Hepatocyte (in vitro differentiated cells): Measurements from ENCODE around the gene NTRK3. TPM values are rescaled to one million over a fixed set of nuclear protein-coding genes. Genes with fewer than 3 reads are reported as not detected.

Experiments
- DNase-seq: peaks from one replicate; pipeline ENCODE4 v3.0.0-alpha.2; 2016; ENCODE audit warnings: low spot score
- H2AFZ ChIP-seq: fragments of 200-600 bp; sonication (generic); 2 replicates; pipeline ENCODE4 v1.6.0; 2016; ENCODE audit warnings: antibody characterized with exemption, mild to moderate bottlenecking
- H3K27ac ChIP-seq: fragments of 200-600 bp; sonication (generic); 2 replicates; pipeline ENCODE4 v1.5.1; 2016; ENCODE audit warnings: mild to moderate bottlenecking
- H3K27me3 ChIP-seq: fragments of 200-600 bp; sonication (generic); 2 replicates; pipeline ENCODE4 v1.6.1; 2016
- H3K36me3 ChIP-seq: fragments of 200-600 bp; sonication (generic); replicated peaks from 2 replicates; pipeline ENCODE4 v1.5.1; 2016; ENCODE audit warnings: low read depth; ENCODE audit not compliant: insufficient read depth
- H3K4me1 ChIP-seq: fragments of 200-600 bp; sonication (generic); 2 replicates; pipeline ENCODE4 v1.5.1; 2016; ENCODE audit warnings: mild to moderate bottlenecking, moderate library complexity; ENCODE audit not compliant: insufficient read depth
- H3K4me2 ChIP-seq: fragments of 200-600 bp; sonication (generic); 2 replicates; pipeline ENCODE4 v1.6.0; 2016
- H3K4me3 ChIP-seq: fragments of 200-600 bp; sonication (generic); 2 replicates; pipeline ENCODE4 v1.5.1; 2016; ENCODE audit warnings: mild to moderate bottlenecking
- H3K79me2 ChIP-seq: fragments of 200-600 bp; sonication (generic); 2 replicates; pipeline ENCODE4 v1.6.0; 2017; ENCODE audit warnings: mild to moderate bottlenecking
- H3K9me2 ChIP-seq: fragments of 200-600 bp; sonication (generic); replicated peaks from 2 replicates; pipeline ENCODE4 v1.6.0; 2017; ENCODE audit warnings: mild to moderate bottlenecking; ENCODE audit not compliant: insufficient read depth
- H3K9me3 ChIP-seq: fragments of 200-600 bp; sonication (generic); 2 replicates; pipeline ENCODE4 v1.5.1; 2016; ENCODE audit warnings: low read depth, mild to moderate bottlenecking
- H4K20me1 ChIP-seq: fragments of 200-600 bp; sonication (generic); 2 replicates; pipeline ENCODE4 v1.6.0; 2016; ENCODE audit warnings: mild to moderate bottlenecking; ENCODE audit not compliant: insufficient read depth, poor library complexity, severe bottlenecking
- CTCF ChIP-seq: fragments of 200-600 bp; sonication (generic); IDR thresholded peaks from 2 replicates; pipeline ENCODE4 v1.5.1; 2016; ENCODE audit warnings: antibody characterized with exemption, mild to moderate bottlenecking; ENCODE audit not compliant: poor library complexity
- EZH2 ChIP-seq: fragments of 200-600 bp; sonication (generic); IDR thresholded peaks from 2 replicates; pipeline ENCODE4 v1.6.1; 2016; ENCODE audit warnings: antibody characterized with exemption, mild to moderate bottlenecking, borderline replicate concordance
- EZH2phosphoT487 ChIP-seq: fragments of 200-600 bp; sonication (generic); IDR thresholded peaks from one replicate; pipeline ENCODE4 v1.6.1; 2018; ENCODE audit warnings: antibody characterized with exemption, mild to moderate bottlenecking, low read depth, moderate library complexity; ENCODE audit not compliant: unreplicated experiment, severe bottlenecking
- WGBS: methylation state at CpG from one replicate; pipeline ENCODE4 v1.1.6; 2016; ENCODE audit warnings: low lambda C conversion rate; ENCODE audit errors: missing lambda C conversion rate; 5-methylcytosine and 5-hydroxymethylcytosine counted together
- polyA plus RNA-seq: library from polyadenylated mRNA; unstranded; fragments of >200 nt; fragmentation: Nextera tagmentation; extraction: Ambion mirVana; gene quantifications from 2 replicates; pipeline ENCODE4 v1.2.1, GENCODE V29; 2016
- total RNA-seq: library from RNA; depleted of rRNA; stranded (reverse); fragments of >200 nt; gene quantifications from 2 replicates; pipeline ENCODE4 v1.2.3, GENCODE V29; 2014

The NTRK3 gene
- total and polyA plus RNA-seq, 2 experiments from 2014 or later: 4.9 to 5.6 TPM

- TF ChIP-seq CTCF (no peak), EZH2phosphoT487 (no peak)
- Histone ChIP-seq H3K4me1 (peaks cover 13% of the 10 kb centered on the region), H3K36me3 (no peaks in the 10 kb centered on the region), H3K9me3 (no peaks in the 10 kb centered on the region), H3K27me3 (no peaks in the 10 kb centered on the region), H4K20me1 (no peaks in the 10 kb centered on the region), H3K79me2 (no peaks in the 10 kb centered on the region), H3K4me3 (no peak overlapping the region), H3K4me2 (no peak overlapping the region), H2AFZ (no peak overlapping the region), H3K9me2 (no peaks in the 10 kb centered on the region), H3K27ac (no peak overlapping the region)
- no peak for DNase-seq
- 65% methylated on average over 3 of the region's 3 CpGs for WGBS
These were observed 384.7 kb downstream of the NTRK3 start for GRCh38 chr15:87871731-87872320.

- Histone ChIP-seq H3K79me2 (no peaks in the 10 kb centered on the region), H3K27me3 (no peaks in the 10 kb centered on the region), H3K27ac (no peak overlapping the region), H3K9me2 (no peaks in the 10 kb centered on the region), H2AFZ (no peak overlapping the region), H3K9me3 (no peaks in the 10 kb centered on the region), H4K20me1 (no peaks in the 10 kb centered on the region), H3K36me3 (no peaks in the 10 kb centered on the region), H3K4me2 (no peak overlapping the region), H3K4me3 (no peak overlapping the region), H3K4me1 (peaks cover 11% of the 10 kb centered on the region)
- 93% methylated on average over 2 of the region's 2 CpGs for WGBS
- no peak for TF ChIP-seq CTCF
- no peak for TF ChIP-seq EZH2phosphoT487
- TF ChIP-seq EZH2: no peak
- no peak for DNase-seq
These were observed 385.3 kb downstream of the NTRK3 start for GRCh38 chr15:87871258-87871681.

GRCh38 chr15:87866961-87867360 lies 389.6 kb downstream of the NTRK3 start:
- no peaks in the 10 kb centered on the region for H3K4me1 ChIP-seq
- TF ChIP-seq EZH2 (no peak), CTCF (no peak), EZH2phosphoT487 (no peak)
- H2AFZ ChIP-seq: no peak overlapping the region
- no peaks in the 10 kb centered on the region for H3K36me3 ChIP-seq
- no peaks in the 10 kb centered on the region for H3K9me3 ChIP-seq
- no peak overlapping the region for H3K4me2 ChIP-seq
- no peaks in the 10 kb centered on the region for H3K79me2 ChIP-seq
- H3K27me3 ChIP-seq: no peaks in the 10 kb centered on the region
- H3K9me2 ChIP-seq: no peaks in the 10 kb centered on the region
- no peak for DNase-seq
- WGBS: 16% methylated on average over 3 of the region's 3 CpGs
- no peak overlapping the region for H3K27ac ChIP-seq
- H3K4me3 ChIP-seq: no peak overlapping the region
- H4K20me1 ChIP-seq: no peaks in the 10 kb centered on the region
